H1 (cell line): ENCODE data around the gene GID8. TPM values are rescaled to one million over a fixed set of nuclear protein-coding genes. Genes with fewer than 3 reads are reported as not detected.

Experiments
- CTCF ChIA-PET: fragments of 300-600 bp; sonication (Branson Sonifier 250); formaldehyde crosslinking; loops from one replicate; lab custom pipeline; 2021; ENCODE audit not compliant: partially characterized antibody; lab: Charles Lee
- POLR2A ChIA-PET: fragments of 300-600 bp; sonication (Branson Sonifier 250); formaldehyde crosslinking; loops from one replicate; lab custom pipeline; 2021; ENCODE audit warnings: inconsistent platforms; ENCODE audit not compliant: partially characterized antibody; lab: Charles Lee
- DNase-seq, 2 experiments: peaks; one replicate each; pipeline versions ENCODE4 v3.0.0 to v3.0.0-alpha.2; 2010 to 2022; ENCODE audit warnings: low spot score in 2 of 2, low read depth in 1 of 2, mixed read lengths in 1 of 2
- FAIRE-seq: peaks from 2 replicates; lab custom pipeline; 2011; peaks lifted over from hg19 to GRCh38; lab: Jason Lieb, UNC
- H2AFZ ChIP-seq: 2 replicates; pipeline ENCODE4 v1.8.1; 2012; ENCODE audit warnings: low read length, inconsistent platforms
- H2AK5ac ChIP-seq: 2 replicates; pipeline ENCODE4 v1.6.1; 2013; ENCODE audit warnings: low read depth, low read length
- H2BK120ac ChIP-seq: replicated peaks from 2 replicates; pipeline ENCODE3; 2013; ENCODE audit warnings: low read depth, low read length, inconsistent platforms
- H2BK12ac ChIP-seq: 2 replicates; pipeline ENCODE4 v1.6.1; 2013; ENCODE audit warnings: low read depth, low read length
- H2BK15ac ChIP-seq: 2 replicates; pipeline ENCODE4 v1.6.1; 2013; ENCODE audit warnings: low read length
- H2BK20ac ChIP-seq: 2 replicates; pipeline ENCODE4 v1.6.1; 2013; ENCODE audit warnings: low read length
- H2BK5ac ChIP-seq: 2 replicates; pipeline ENCODE4 v1.6.1; 2013; ENCODE audit warnings: low read depth, low read length
- H3K14ac ChIP-seq: 2 replicates; pipeline ENCODE4 v1.6.1; 2013; ENCODE audit warnings: inconsistent platforms; ENCODE audit not compliant: insufficient read length
- H3K18ac ChIP-seq: 2 replicates; pipeline ENCODE4 v1.6.1; 2013; ENCODE audit warnings: low read length; ENCODE audit errors: extremely low read depth
- H3K23ac ChIP-seq: 2 replicates; pipeline ENCODE4 v1.6.1; 2013; ENCODE audit warnings: inconsistent platforms; ENCODE audit not compliant: insufficient read length
- H3K23me2 ChIP-seq: 2 replicates; pipeline ENCODE4 v1.6.1; 2013; ENCODE audit warnings: low read depth, low read length
- H3K27ac ChIP-seq: 2 replicates; pipeline ENCODE4 v1.6.1; 2011; ENCODE audit warnings: low read depth, low read length, inconsistent platforms
- H3K27me3 ChIP-seq, 4 experiments: replicated peaks in 1 of 4; 1 replicate in 1 of 4; 2 replicates in 3 of 4; pipeline versions ENCODE4 v1.6.1 to v1.8.1; 2011 to 2013; ENCODE audit warnings: low read length in 3 of 4, mild to moderate bottlenecking in 3 of 4, inconsistent platforms in 2 of 4, mixed read lengths in 2 of 4, moderate library complexity in 1 of 4; ENCODE audit not compliant: control insufficient read depth in 3 of 4, insufficient read depth in 3 of 4; ENCODE audit errors: extremely low read depth in 1 of 4
- H3K36me3 ChIP-seq, 4 experiments: 2 replicates each; pipeline versions ENCODE4 v1.6.1 to v1.8.1; 2011 to 2013; ENCODE audit warnings: mild to moderate bottlenecking in 4 of 4, low read length in 3 of 4, moderate library complexity in 2 of 4, control low read depth in 1 of 4, inconsistent platforms in 1 of 4; ENCODE audit not compliant: insufficient read depth in 4 of 4, control insufficient read depth in 2 of 4
- H3K4ac ChIP-seq: replicated peaks from 2 replicates; pipeline ENCODE3; 2013; ENCODE audit warnings: low read length, low read depth, mixed read lengths, inconsistent platforms; ENCODE audit not compliant: insufficient read length
- H3K4me1 ChIP-seq, 4 experiments: replicated peaks in 1 of 4; 1 replicate in 1 of 4; 2 replicates in 3 of 4; pipeline versions ENCODE4 v1.6.1 to v1.8.1; 2011 to 2013; ENCODE audit warnings: low read length in 3 of 4, inconsistent platforms in 2 of 4, mixed read lengths in 1 of 4; ENCODE audit not compliant: insufficient read depth in 4 of 4, control insufficient read depth in 3 of 4
- H3K4me2 ChIP-seq, 2 experiments: 2 replicates each; pipeline versions ENCODE4 v1.6.1 to v1.8.1; 2011 to 2013; ENCODE audit warnings: low read depth in 2 of 2, low read length in 2 of 2, control low read depth in 1 of 2, inconsistent platforms in 1 of 2, mild to moderate bottlenecking in 1 of 2; ENCODE audit not compliant: insufficient read depth in 1 of 2
- H3K4me3 ChIP-seq, 4 experiments: fragments of 200-600, 300-600 bp in 1 of 4; sonication (generic), shearing (Covaris generic), sonication (Bioruptor Twin) in 1 of 4; 2 replicates each; pipeline versions ENCODE4 v1.5.1 to v1.8.1; 2011 to 2016; ENCODE audit warnings: low read length in 4 of 4, low read depth in 3 of 4, control low read depth in 2 of 4, inconsistent platforms in 2 of 4, mild to moderate bottlenecking in 2 of 4, mixed read lengths in 1 of 4, moderate library complexity in 1 of 4; ENCODE audit not compliant: insufficient read depth in 2 of 4; ENCODE audit errors: extremely low read depth in 1 of 4
- H3K56ac ChIP-seq: replicated peaks from 2 replicates; pipeline ENCODE3; 2013; ENCODE audit warnings: low read depth, mild to moderate bottlenecking, mixed read lengths, low read length, inconsistent platforms; ENCODE audit not compliant: insufficient read length
- H3K79me1 ChIP-seq: 2 replicates; pipeline ENCODE4 v1.6.1; 2013; ENCODE audit warnings: low read depth, low read length, control low read depth
- H3K79me2 ChIP-seq, 2 experiments: 2 replicates each; pipeline versions ENCODE4 v1.6.1 to v1.8.1; 2012 to 2013; ENCODE audit warnings: low read length in 2 of 2, mild to moderate bottlenecking in 2 of 2, inconsistent platforms in 1 of 2; ENCODE audit not compliant: insufficient read depth in 2 of 2, control insufficient read depth in 1 of 2
- H3K9ac ChIP-seq, 4 experiments: replicated peaks in 1 of 4; 1 replicate in 1 of 4; 2 replicates in 3 of 4; pipeline versions ENCODE4 v1.6.1 to v1.8.1; 2011 to 2013; ENCODE audit warnings: low read depth in 3 of 4, low read length in 3 of 4, control low read depth in 2 of 4, mild to moderate bottlenecking in 2 of 4, moderate library complexity in 2 of 4, inconsistent platforms in 1 of 4; ENCODE audit errors: extremely low read depth in 1 of 4
- H3K9me3 ChIP-seq, 2 experiments: 2 replicates each; pipeline versions ENCODE4 v1.6.1 to v1.8.1; 2012 to 2013; ENCODE audit warnings: mild to moderate bottlenecking in 2 of 2, moderate library complexity in 2 of 2, control low read depth in 1 of 2, inconsistent platforms in 1 of 2, low read depth in 1 of 2, low read length in 1 of 2, mixed read lengths in 1 of 2; ENCODE audit not compliant: insufficient read depth in 2 of 2
- H4K20me1 ChIP-seq, 2 experiments: replicated peaks in 1 of 2; 2 replicates each; pipeline versions ENCODE3 to v1.8.1; 2011 to 2013; ENCODE audit warnings: inconsistent platforms in 2 of 2, low read length in 2 of 2, mild to moderate bottlenecking in 1 of 2; ENCODE audit not compliant: insufficient read depth in 2 of 2, control insufficient read depth in 1 of 2
- H4K5ac ChIP-seq: 2 replicates; pipeline ENCODE4 v1.6.1; 2013; ENCODE audit warnings: low read length, low read depth, mixed read lengths, inconsistent platforms; ENCODE audit not compliant: insufficient read length
- H4K8ac ChIP-seq: 2 replicates; pipeline ENCODE4 v1.8.0; 2013; ENCODE audit warnings: mild to moderate bottlenecking, moderate library complexity, low read length, inconsistent platforms; ENCODE audit not compliant: insufficient read depth; ENCODE audit errors: extremely low read depth
- H4K91ac ChIP-seq: replicated peaks from 2 replicates; pipeline ENCODE3; 2013; ENCODE audit warnings: low read length, mixed read lengths, inconsistent platforms; ENCODE audit not compliant: insufficient read length
- WGBS, 2 experiments: shearing (Covaris generic) in 1 of 2; methylation state at CpG; one replicate each; pipeline versions ENCODE4 v1.1.6 to v1.1.7; 2013 to 2015; ENCODE audit warnings: low lambda C conversion rate in 2 of 2, mixed read lengths in 2 of 2, inconsistent platforms in 1 of 2, low coverage in 1 of 2, missing lambda C conversion rate in 1 of 2; ENCODE audit not compliant: insufficient replicate concordance in 2 of 2, insufficient coverage in 1 of 2, insufficient read length in 1 of 2; ENCODE audit errors: extremely low coverage in 1 of 2, missing lambda C conversion rate in 1 of 2; 5-methylcytosine and 5-hydroxymethylcytosine counted together
- polyA plus RNA-seq, 7 experiments: library from polyadenylated mRNA; depleted of rRNA in 3 of 7; stranded (reverse) in 5 of 7; unstranded in 2 of 7; fragments of >200 nt in 5 of 7; fragments of 200-250 nt in 2 of 7; gene quantifications; 1 replicate in 5 of 7; 2 replicates in 1 of 7; 4 replicates in 1 of 7; pipeline versions ENCODE4 v1.2.1 to v1.2.3, GENCODE V29; 2011 to 2013; ENCODE audit warnings: missing spikeins in 2 of 7, mixed read lengths in 2 of 7
- total RNA-seq: library from RNA; stranded (reverse); fragmentation: NEBNext Ultra II Directional; extraction: Animal tissue kit (Norgen Biotek cat#: 25700); gene quantifications from 2 replicates; pipeline ENCODE4 v1.2.1, GENCODE V29; 2021

GID8 gene
- total and polyA plus RNA-seq, 2 of the 8 experiments (the other 6 are each of a cell fraction or from before 2014, with no cell fraction given) = 39.7 to 72.9 TPM

DNA sequence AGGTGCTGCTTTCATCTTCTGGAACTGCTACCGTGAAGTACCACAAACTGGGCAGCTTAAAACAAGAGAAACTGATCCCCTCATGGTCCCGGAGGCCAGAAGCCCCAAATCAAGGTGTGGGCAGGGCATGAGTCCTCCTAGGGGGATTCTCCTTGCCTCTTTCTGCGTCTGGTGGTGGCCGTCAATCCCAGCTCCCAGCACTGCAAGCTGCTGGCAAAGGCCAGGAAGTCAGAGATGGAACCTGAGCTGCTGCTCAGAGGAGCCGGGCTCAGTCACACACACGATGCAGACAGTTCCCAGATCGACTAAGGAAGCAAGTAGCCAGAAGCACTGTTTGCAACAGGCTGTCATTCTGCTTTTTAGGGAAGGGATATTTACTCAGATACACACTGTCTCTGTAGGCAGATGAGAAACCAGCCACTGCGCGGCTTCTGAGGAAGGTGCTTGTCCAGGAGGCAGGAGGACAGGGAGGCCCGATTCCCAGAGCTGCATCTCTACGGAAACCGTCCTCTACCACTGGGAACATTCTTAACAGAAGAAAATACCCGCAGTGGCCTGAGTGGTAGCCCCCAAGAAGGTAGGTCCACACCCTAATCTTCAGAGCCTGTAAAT lies 53.4 kb downstream of the GID8 start:
- no peak overlapping the region for H3K18ac ChIP-seq
- no peaks in the 10 kb centered on the region for H3K23me2 ChIP-seq
- no peaks in the 10 kb centered on the region; the same call in 1 of the 2 replicates for H3K79me1 ChIP-seq
- no peak overlapping the region for H2BK5ac ChIP-seq
- H2AK5ac ChIP-seq = no peak overlapping the region
- FAIRE-seq (no peak), DNase-seq (no peak)
- 86% methylated on average over 13 of the region's 13 CpGs; no CpG with 5 or more reads in 1 of the 2 experiments for whole genome bisulfite sequencing, 2 experiments
- H3K14ac ChIP-seq = no peak overlapping the region
- H3K23ac ChIP-seq = no peak overlapping the region
- H4K5ac ChIP-seq = no peak overlapping the region
- CTCF ChIA-PET = interaction anchor here (1.0 to 2.3 kb wide), 4 partner anchors 11 to 33 kb away, joined by 4 to 10 read pairs (median 6); no protein-coding TSS in a partner anchor
- no peak overlapping the region for H3K4ac ChIP-seq
- POLR2A ChIA-PET = interaction anchor here (1.2 kb wide), 1 partner anchor 23 kb away, joined by 3 read pairs; no protein-coding TSS in a partner anchor
- H3K56ac ChIP-seq = no peak overlapping the region
- H3K4me2 ChIP-seq = no peak overlapping the region
- H4K20me1 ChIP-seq = peaks cover 0 to 1% of the 10 kb centered on the region in 2 experiments
- H3K4me1 ChIP-seq = peaks cover 0 to 12% (median 7%) of the 10 kb centered on the region in 4 experiments; a peak in 5 of 7 replicates
- H3K9me3 ChIP-seq = no peaks in the 10 kb centered on the region
- no peak overlapping the region for H3K27ac ChIP-seq
- no peaks in the 10 kb centered on the region for H3K79me2 ChIP-seq
- H3K9ac ChIP-seq = no peak overlapping the region
- H2AFZ ChIP-seq = no peak overlapping the region
- H2BK12ac ChIP-seq = 0 out of 2 replicates have a peak overlapping the region, but pooled peaks have one; percentile 39
- no peak overlapping the region for H3K4me3 ChIP-seq
- no peaks in the 10 kb centered on the region for H3K36me3 ChIP-seq
- peak overlapping the region; percentile 61; the same call in 1 of the 2 replicates for H2BK15ac ChIP-seq
- no peak overlapping the region for H2BK20ac ChIP-seq
- no peak overlapping the region for H4K8ac ChIP-seq
- no peak overlapping the region for H4K91ac ChIP-seq
- H2BK120ac ChIP-seq = no peak overlapping the region
- peaks cover 0 to 3% (median 0%) of the 10 kb centered on the region in 4 experiments; a peak in 3 of 7 replicates for H3K27me3 ChIP-seq
